HL-60 (cell line): Measurements from ENCODE around the gene PRPF19.

ENCODE experiments used
- POLR2AphosphoS5 ChIP-seq: IDR thresholded peaks from 2 replicates; pipeline ENCODE4 v1.6.1; 2012; ENCODE audit warnings: low read depth
- SPI1 ChIP-seq: IDR thresholded peaks from 2 replicates; pipeline ENCODE4 v1.6.1; 2012; ENCODE audit warnings: low read depth, mild to moderate bottlenecking, borderline replicate concordance
- TF ChIP-seq, protein P1 (sequence below): IDR thresholded peaks from one replicate; pipeline ENCODE4 v1.5.1; 2011; ENCODE audit warnings: low read length, control low read depth, inconsistent platforms; ENCODE audit not compliant: insufficient read depth
- TF ChIP-seq, protein P2 (sequence below): IDR thresholded peaks from 2 replicates; pipeline ENCODE4 v1.6.1; 2012; ENCODE audit warnings: low read depth; ENCODE audit not compliant: insufficient replicate concordance

DNA sequence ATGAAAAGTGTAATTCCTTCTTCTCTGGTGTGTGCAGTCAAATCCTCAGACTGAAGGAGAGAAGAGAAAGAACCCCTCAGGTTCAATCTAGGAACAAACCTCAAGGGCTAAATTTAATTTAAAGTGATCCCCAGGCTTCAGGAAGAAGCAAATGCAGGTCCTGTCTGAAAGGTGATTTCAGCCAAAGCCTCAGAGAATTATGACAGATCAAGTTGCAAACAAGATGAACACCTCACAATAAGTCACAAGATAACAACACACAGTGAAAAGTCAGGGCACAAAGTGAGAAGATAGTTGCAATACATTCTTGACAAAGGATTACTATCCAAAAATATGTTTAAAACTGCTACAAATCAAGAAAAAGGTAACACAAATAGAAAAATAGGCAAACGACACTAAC is 27.3 kb downstream of the PRPF19 start:
- TF ChIP-seq POLR2AphosphoS5: no peak
- TF ChIP-seq, protein P1, sequence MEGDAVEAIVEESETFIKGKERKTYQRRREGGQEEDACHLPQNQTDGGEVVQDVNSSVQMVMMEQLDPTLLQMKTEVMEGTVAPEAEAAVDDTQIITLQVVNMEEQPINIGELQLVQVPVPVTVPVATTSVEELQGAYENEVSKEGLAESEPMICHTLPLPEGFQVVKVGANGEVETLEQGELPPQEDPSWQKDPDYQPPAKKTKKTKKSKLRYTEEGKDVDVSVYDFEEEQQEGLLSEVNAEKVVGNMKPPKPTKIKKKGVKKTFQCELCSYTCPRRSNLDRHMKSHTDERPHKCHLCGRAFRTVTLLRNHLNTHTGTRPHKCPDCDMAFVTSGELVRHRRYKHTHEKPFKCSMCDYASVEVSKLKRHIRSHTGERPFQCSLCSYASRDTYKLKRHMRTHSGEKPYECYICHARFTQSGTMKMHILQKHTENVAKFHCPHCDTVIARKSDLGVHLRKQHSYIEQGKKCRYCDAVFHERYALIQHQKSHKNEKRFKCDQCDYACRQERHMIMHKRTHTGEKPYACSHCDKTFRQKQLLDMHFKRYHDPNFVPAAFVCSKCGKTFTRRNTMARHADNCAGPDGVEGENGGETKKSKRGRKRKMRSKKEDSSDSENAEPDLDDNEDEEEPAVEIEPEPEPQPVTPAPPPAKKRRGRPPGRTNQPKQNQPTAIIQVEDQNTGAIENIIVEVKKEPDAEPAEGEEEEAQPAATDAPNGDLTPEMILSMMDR: no peak
- TF ChIP-seq SPI1: no peak
- TF ChIP-seq, protein P2, sequence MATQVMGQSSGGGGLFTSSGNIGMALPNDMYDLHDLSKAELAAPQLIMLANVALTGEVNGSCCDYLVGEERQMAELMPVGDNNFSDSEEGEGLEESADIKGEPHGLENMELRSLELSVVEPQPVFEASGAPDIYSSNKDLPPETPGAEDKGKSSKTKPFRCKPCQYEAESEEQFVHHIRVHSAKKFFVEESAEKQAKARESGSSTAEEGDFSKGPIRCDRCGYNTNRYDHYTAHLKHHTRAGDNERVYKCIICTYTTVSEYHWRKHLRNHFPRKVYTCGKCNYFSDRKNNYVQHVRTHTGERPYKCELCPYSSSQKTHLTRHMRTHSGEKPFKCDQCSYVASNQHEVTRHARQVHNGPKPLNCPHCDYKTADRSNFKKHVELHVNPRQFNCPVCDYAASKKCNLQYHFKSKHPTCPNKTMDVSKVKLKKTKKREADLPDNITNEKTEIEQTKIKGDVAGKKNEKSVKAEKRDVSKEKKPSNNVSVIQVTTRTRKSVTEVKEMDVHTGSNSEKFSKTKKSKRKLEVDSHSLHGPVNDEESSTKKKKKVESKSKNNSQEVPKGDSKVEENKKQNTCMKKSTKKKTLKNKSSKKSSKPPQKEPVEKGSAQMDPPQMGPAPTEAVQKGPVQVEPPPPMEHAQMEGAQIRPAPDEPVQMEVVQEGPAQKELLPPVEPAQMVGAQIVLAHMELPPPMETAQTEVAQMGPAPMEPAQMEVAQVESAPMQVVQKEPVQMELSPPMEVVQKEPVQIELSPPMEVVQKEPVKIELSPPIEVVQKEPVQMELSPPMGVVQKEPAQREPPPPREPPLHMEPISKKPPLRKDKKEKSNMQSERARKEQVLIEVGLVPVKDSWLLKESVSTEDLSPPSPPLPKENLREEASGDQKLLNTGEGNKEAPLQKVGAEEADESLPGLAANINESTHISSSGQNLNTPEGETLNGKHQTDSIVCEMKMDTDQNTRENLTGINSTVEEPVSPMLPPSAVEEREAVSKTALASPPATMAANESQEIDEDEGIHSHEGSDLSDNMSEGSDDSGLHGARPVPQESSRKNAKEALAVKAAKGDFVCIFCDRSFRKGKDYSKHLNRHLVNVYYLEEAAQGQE: no peak
